ENCODE measurements around the gene PRUNE2. TPM values are rescaled to one million over a fixed set of nuclear protein-coding genes. Genes with fewer than 3 reads are reported as not detected.
"Not testable (repeated sequence)": the region's sequence is repeated elsewhere in the genome, so short reads cannot be mapped to it uniquely, and the experiment has no call there.

The PRUNE2 gene
- total RNA-seq: 10 to 100 TPM in 1 of 4 donors, 1 to 10 TPM in 3; 4.1 to 13.1 (median 5.4) TPM

- intact Hi-C loops (cut with DNase I; ENCODE audit: low total_unique reads): no loop called here
- peak in 1 of 2 donors; percentile 88 for DNase-seq (ENCODE audit: low spot score in 2 of 2)
- TF ChIP-seq CTCF (IDR thresholded peaks at IDR 0.05): no peak
- TF ChIP-seq POLR2A (IDR thresholded peaks at IDR 0.05): no peak
- no peak within 1 kb of the TSS for H3K4me3 ChIP-seq (ENCODE audit: low read depth, poor library complexity, severe bottlenecking)
- WGBS, 2 donors: 2 to 3% methylated on average over 45 to 77 of the region's 79 CpGs
Measured at GRCh38 chr9:76905791-76906646, at the start of gene PRUNE2. Gene PRUNE2 (minus strand): TSS chr9:76906114. CDS start chr9:76905963, 151 bp downstream.

GRCh38 chr9:76955406-76955805 lies 49.5 kb upstream of the PRUNE2 start:
- intact Hi-C loops (cut with DNase I; ENCODE audit: low total_unique reads): not testable (repeated sequence)

GRCh38 chr9:76949865-76950264 lies 44.0 kb upstream of the PRUNE2 start:
- H3K4me3 ChIP-seq (ENCODE audit: low read depth, poor library complexity, severe bottlenecking): no peak overlapping the region
- DNase-seq (ENCODE audit: low spot score in 2 of 2): no peak
- intact Hi-C loops (cut with DNase I; ENCODE audit: low total_unique reads): no loop called here
- 82 to 90% methylated on average over 4 of the region's 4 CpGs for WGBS, 2 donors
- TF ChIP-seq CTCF (IDR thresholded peaks at IDR 0.05): no peak
- no peak for TF ChIP-seq POLR2A (IDR thresholded peaks at IDR 0.05)

More at GRCh38 chr9:76955406-76955805, 49.5 kb upstream of the PRUNE2 start:
- WGBS, 2 donors: 92 to 96% methylated on average over 10 to 23 of the region's 23 CpGs
- H3K4me3 ChIP-seq (ENCODE audit: low read depth, poor library complexity, severe bottlenecking): not testable (repeated sequence)
- DNase-seq (ENCODE audit: low spot score in 2 of 2): peak in 1 of 2 donors; percentile 45

- no peak for TF ChIP-seq CTCF (IDR thresholded peaks at IDR 0.05)
- no peak for TF ChIP-seq POLR2A (IDR thresholded peaks at IDR 0.05)
- no peak overlapping the region for H3K4me3 ChIP-seq (ENCODE audit: low read depth, poor library complexity, severe bottlenecking)
- DNase-seq (ENCODE audit: low spot score in 2 of 2): no peak
- intact Hi-C loops (cut with DNase I; ENCODE audit: low total_unique reads): no loop called here
- WGBS, 2 donors: 96% methylated on average over 2 of the region's 2 CpGs
Measured at GRCh38 chr9:76944011-76944410, 38.1 kb upstream of the PRUNE2 start.

- WGBS, 2 donors: 70 to 72% methylated on average over 5 of the region's 5 CpGs
- TF ChIP-seq CTCF (IDR thresholded peaks at IDR 0.05): no peak
- no peak for TF ChIP-seq POLR2A (IDR thresholded peaks at IDR 0.05)
- H3K4me3 ChIP-seq (ENCODE audit: low read depth, poor library complexity, severe bottlenecking): no peak overlapping the region
- DNase-seq (ENCODE audit: low spot score in 2 of 2): no peak
- intact Hi-C loops (cut with DNase I; ENCODE audit: low total_unique reads): no loop called here
Measured at GRCh38 chr9:76943054-76943453, 37.1 kb upstream of the PRUNE2 start.

GRCh38 chr9:76932757-76933156 lies 26.8 kb upstream of the PRUNE2 start:
- intact Hi-C loops (cut with DNase I; ENCODE audit: low total_unique reads): no loop called here
- no peak overlapping the region for H3K4me3 ChIP-seq (ENCODE audit: low read depth, poor library complexity, severe bottlenecking)
- no peak for TF ChIP-seq POLR2A (IDR thresholded peaks at IDR 0.05)
- TF ChIP-seq CTCF (IDR thresholded peaks at IDR 0.05): no peak
- no peak for DNase-seq (ENCODE audit: low spot score in 2 of 2)
- 75 to 81% methylated on average over 2 of the region's 2 CpGs for WGBS, 2 donors

Measured in lower leg skin (tissue), 4 donors.